BLaER1 (cell line): ENCODE measurements around the gene FRMD4A.

Experiments used
- H3K27ac ChIP-seq: shearing (Covaris generic); formaldehyde crosslinking; 2 replicates; pipeline ENCODE4 v1.8.1; 2022
- H3K27me3 ChIP-seq: shearing (Covaris generic); formaldehyde crosslinking; 2 replicates; pipeline ENCODE4 v1.8.1; 2022
- H3K36me3 ChIP-seq: shearing (Covaris generic); formaldehyde crosslinking; 2 replicates; pipeline ENCODE4 v1.8.1; 2022
- H3K4me1 ChIP-seq: shearing (Covaris generic); formaldehyde crosslinking; 2 replicates; pipeline ENCODE4 v1.8.1; 2022
- H3K4me2 ChIP-seq: shearing (Covaris generic); formaldehyde crosslinking; 2 replicates; pipeline ENCODE4 v1.8.1; 2022
- H3K4me3 ChIP-seq: shearing (Covaris generic); formaldehyde crosslinking; 2 replicates; pipeline ENCODE4 v1.8.1; 2022
- H3K9ac ChIP-seq: shearing (Covaris generic); formaldehyde crosslinking; 2 replicates; pipeline ENCODE4 v1.8.1; 2022
- H3K9me3 ChIP-seq: shearing (Covaris generic); formaldehyde crosslinking; 2 replicates; pipeline ENCODE4 v1.8.1; 2022
- H4K20me1 ChIP-seq: shearing (Covaris generic); formaldehyde crosslinking; 2 replicates; pipeline ENCODE4 v1.8.1; 2022
- Cebpa-rat ChIP-seq: shearing (Covaris generic); IDR thresholded peaks from 2 replicates; pipeline ENCODE4 v1.8.1; 2022

FRMD4A gene

DNA sequence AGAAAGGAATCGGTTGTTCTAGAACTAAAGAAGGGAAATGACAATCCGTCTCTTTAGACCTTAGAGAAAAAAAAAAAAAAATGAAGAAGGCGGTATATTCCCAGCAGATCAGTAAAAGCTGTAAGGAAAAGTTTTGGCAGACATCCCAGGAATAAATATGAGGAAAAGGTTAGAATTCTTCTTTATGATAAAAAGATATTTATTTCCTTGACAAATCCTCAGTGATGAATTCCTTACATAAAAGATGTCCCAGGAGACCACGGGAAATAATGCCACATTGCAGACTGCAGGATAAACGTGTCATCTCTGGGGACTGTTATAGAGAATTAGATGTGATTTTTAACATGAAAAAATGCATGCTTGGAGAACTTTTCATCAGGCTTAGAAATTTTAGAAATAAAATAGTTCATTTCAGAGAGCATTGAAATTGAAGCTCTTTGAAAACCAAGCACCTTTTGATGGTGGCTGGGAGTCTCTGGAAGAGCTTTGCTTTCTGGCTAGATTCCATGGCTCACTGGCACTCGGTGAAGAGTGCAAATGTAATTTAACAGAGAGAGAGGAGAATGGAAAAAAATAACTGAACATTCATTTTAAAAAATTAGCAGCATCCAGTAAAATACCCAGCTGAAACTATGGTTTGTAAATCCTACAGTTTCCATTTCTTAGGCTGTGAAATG is 645.8 kb downstream of the FRMD4A start:
- TF ChIP-seq Cebpa-rat = no peak
- no peaks in the 10 kb centered on the region for H4K20me1 ChIP-seq
- no peaks in the 10 kb centered on the region for H3K36me3 ChIP-seq
- no peak overlapping the region for H3K27ac ChIP-seq
- H3K4me3 ChIP-seq = no peak overlapping the region
- no peak overlapping the region for H3K9ac ChIP-seq
- no peaks in the 10 kb centered on the region for H3K9me3 ChIP-seq
- no peaks in the 10 kb centered on the region for H3K27me3 ChIP-seq
- no peak overlapping the region for H3K4me2 ChIP-seq
- H3K4me1 ChIP-seq = peaks cover 11% of the 10 kb centered on the region; the same call in 1 of the 2 replicates

DNA sequence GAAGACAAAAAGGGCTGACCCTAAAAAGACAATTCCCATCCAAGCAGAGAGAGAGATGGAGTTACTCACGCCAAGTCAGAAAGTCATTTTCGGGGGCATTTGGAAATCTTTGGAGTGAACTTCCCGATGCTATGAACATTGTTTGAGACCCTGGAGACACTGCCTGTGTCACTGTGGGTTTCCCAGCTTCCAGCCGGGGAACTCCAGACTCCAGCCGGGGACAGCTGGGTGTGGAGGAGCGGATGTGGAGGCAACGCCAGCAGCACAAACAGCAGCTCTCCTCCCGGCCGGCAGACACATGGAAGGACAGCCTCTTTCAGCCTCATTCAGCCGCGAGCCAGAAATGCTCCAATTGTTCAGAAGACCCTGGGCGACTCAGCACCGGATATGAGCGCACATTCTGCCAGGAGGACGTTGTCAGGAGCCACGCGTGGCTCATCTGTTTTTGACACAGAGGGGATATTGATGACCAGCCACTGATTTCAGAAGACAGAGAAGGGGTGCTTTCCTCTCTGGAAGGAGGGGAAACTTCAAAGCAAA is 646.4 kb downstream of the FRMD4A start:
- Histone ChIP-seq H4K20me1 (no peaks in the 10 kb centered on the region), H3K36me3 (no peaks in the 10 kb centered on the region), H3K9ac (no peak overlapping the region), H3K4me2 (no peak overlapping the region), H3K4me1 (peaks cover 11% of the 10 kb centered on the region; the same call in 1 of the 2 replicates), H3K27me3 (no peaks in the 10 kb centered on the region), H3K27ac (no peak overlapping the region), H3K4me3 (no peak overlapping the region), H3K9me3 (no peaks in the 10 kb centered on the region)
- TF ChIP-seq Cebpa-rat = no peak

DNA sequence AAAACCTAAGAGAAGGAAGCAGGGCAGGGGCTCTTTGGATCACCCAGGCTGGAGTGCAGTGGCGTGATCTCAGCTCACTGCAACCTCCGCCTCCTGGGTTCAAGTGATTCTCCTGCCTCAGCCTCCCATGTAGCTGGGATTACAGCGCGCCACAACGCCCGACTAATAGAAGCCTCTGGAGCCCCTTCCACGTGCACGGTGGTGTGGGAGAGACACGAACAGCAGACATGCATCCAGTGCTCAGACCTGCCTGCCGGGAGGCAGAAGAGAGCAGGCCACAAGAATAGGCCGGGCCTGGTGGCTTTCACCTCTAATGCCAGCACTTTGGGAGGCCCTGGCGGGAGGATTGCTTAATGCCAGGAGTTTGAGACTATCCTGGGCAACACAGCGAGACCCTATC is 647.7 kb downstream of the FRMD4A start:
- Histone ChIP-seq H3K27me3 (no peaks in the 10 kb centered on the region), H3K4me1 (peaks cover 11% of the 10 kb centered on the region; the same call in 1 of the 2 replicates), H3K36me3 (no peaks in the 10 kb centered on the region), H3K9ac (no peak overlapping the region), H3K4me2 (no peak overlapping the region), H3K27ac (no peak overlapping the region), H4K20me1 (no peaks in the 10 kb centered on the region), H3K4me3 (no peak overlapping the region), H3K9me3 (no peaks in the 10 kb centered on the region)
- TF ChIP-seq Cebpa-rat = no peak

DNA sequence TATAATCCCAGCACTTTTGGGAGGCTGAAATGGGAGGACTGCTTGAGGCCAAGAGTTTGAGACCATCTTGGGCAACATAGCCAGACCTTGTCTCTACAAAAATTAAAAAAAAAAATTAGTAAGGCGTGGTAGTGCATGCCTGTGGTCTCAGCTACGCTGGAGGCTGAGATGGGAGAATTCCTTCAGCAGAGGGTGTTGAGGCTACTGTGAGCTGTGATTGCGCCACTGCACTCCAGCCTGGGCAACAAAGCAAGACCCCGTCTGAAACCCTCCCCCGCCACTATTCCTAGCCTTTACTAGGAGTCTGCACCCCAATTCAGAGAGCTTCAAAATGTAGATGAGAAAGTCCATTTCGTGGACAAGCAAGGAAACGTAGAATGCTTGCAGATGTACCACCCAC is 648.8 kb downstream of the FRMD4A start:
- H3K9me3 ChIP-seq = no peaks in the 10 kb centered on the region
- H3K36me3 ChIP-seq = no peaks in the 10 kb centered on the region
- H3K4me1 ChIP-seq = peaks cover 11% of the 10 kb centered on the region; the same call in 1 of the 2 replicates
- H4K20me1 ChIP-seq = no peaks in the 10 kb centered on the region
- H3K4me2 ChIP-seq = no peak overlapping the region
- H3K4me3 ChIP-seq = no peak overlapping the region
- TF ChIP-seq Cebpa-rat = no peak
- no peak overlapping the region for H3K27ac ChIP-seq
- no peaks in the 10 kb centered on the region for H3K27me3 ChIP-seq
- H3K9ac ChIP-seq = no peak overlapping the region

DNA sequence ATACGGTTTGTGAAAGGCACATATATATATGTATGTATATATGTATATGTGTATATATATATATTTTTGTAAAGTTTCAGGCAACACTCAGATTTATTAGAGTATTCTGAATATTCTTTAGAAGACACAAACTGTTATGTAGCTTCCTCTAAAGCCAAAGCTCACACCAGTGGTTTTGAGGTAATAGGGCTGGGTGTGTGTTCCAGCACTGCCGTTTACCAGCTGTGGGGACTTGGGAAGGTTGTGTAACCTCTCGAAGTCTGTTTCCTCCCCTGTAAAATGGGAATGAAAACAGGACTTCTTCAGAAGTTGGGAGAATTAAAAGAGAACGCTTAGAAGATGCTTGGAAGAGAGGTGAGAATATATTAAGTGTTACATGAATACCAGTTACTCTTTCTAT is 649.2 kb downstream of the FRMD4A start:
- Histone ChIP-seq H3K9ac (no peak overlapping the region), H3K4me1 (peaks cover 11% of the 10 kb centered on the region; the same call in 1 of the 2 replicates), H3K36me3 (no peaks in the 10 kb centered on the region), H3K4me2 (no peak overlapping the region), H3K9me3 (no peaks in the 10 kb centered on the region), H4K20me1 (no peaks in the 10 kb centered on the region), H3K27me3 (no peaks in the 10 kb centered on the region), H3K4me3 (no peak overlapping the region), H3K27ac (no peak overlapping the region)
- no peak for TF ChIP-seq Cebpa-rat

DNA sequence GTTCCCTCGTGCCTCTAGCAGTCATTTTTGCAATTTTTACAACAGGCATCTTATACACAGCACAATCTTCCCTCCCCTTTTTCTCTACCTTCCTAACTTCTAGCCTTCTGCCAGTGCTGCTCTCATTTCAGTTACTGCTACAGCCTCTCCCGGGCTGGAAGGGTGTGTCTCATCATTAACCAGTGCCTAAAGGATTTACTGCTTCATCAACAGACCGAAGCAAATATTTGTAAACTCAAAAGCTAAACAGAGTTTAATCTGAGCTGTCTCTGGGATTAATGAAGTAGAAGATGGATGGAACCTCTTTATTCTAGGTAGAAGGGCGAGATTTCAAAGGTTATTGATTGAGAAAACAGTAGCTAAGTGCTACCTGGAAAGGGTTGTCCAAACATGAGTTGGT is 649.6 kb downstream of the FRMD4A start:
- Histone ChIP-seq H3K27me3 (no peaks in the 10 kb centered on the region), H3K4me1 (peaks cover 11% of the 10 kb centered on the region; the same call in 1 of the 2 replicates), H4K20me1 (no peaks in the 10 kb centered on the region), H3K36me3 (no peaks in the 10 kb centered on the region), H3K27ac (no peak overlapping the region), H3K4me3 (no peak overlapping the region), H3K9me3 (no peaks in the 10 kb centered on the region), H3K9ac (no peak overlapping the region), H3K4me2 (no peak overlapping the region)
- no peak for TF ChIP-seq Cebpa-rat

DNA sequence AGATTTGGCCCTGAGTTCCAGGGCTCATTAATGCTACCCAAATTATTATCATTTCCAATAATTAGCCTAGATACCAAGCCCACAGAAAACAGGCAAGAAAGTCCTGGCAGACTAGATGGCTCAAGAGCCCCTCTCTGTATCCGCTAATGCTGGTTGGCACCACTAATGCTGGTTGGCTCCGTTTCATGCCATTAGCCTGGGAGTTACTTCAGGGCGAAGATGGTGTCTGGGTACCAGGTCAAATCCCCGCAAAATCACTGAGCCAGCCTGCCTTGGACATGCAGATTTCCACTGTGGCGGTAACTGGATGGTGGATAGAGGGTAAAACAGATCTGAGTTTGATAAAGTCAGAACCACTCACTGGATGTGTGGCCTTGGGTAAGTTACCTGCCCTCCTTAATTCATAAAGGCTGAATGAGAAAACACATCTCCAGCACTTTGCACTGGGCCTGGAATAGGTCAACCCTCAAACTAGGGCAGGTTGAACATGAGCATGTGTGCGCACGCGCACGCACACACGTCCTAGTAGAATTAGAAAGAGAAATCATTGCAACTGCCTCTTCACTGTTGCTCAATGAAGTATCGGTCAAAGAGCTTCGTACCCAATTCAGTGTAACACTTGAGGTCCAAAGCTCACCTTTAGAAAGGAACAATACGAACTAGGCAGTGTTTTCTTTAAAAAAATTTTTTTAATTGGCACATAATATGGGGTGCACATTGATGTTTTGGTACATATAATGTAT is 652.5 kb downstream of the FRMD4A start:
- no peak for TF ChIP-seq Cebpa-rat
- H3K4me1 ChIP-seq = no peaks in the 10 kb centered on the region
- no peaks in the 10 kb centered on the region for H3K36me3 ChIP-seq
- no peak overlapping the region for H3K27ac ChIP-seq
- H3K4me3 ChIP-seq = no peak overlapping the region
- no peak overlapping the region for H3K4me2 ChIP-seq
- H3K27me3 ChIP-seq = no peaks in the 10 kb centered on the region
- H4K20me1 ChIP-seq = no peaks in the 10 kb centered on the region
- no peak overlapping the region for H3K9ac ChIP-seq
- H3K9me3 ChIP-seq = no peaks in the 10 kb centered on the region

DNA sequence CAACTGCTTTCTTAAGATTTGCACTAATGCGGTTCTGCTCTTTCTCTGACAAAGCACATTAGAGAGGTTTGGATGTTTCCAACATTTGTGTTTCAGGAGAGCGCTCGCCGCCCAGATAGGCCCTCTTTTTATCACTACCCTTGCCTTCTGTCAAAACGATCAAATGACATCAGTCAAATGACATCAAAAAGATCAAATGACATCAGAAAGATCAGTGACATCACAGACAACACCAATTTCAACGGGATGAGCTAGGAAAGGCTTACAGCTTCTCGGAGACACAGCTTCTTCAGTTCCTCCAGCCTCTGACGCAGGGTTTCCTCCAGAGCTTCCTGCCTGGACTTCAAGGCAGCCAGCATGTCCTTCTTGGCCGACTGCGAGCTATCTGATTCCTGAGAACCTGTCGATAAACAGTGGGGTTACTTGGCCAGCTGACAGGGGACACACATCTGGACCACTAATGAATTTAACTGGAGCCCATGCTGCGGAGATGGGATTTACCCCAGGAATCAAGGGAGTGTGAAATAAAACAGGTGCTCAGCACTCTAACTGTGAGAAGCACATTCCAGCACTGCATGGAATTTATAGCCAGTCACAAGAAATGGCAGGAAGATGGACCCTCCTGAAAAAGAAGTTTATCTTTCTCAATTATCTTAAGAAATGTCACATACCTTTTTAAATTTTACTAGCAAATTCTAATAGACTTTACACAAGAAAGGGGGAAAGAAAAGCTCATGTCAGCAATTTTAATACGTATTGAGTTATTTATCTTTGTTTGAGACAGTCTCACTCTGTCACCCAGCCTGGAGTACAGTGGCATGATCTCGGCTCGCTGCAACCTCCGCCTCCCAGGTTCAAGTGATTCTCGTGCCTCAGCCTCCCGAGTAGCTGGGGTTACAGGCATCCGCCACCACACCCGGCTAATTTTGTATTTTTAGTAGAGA is 655.8 kb downstream of the FRMD4A start:
- H3K4me3 ChIP-seq = no peak overlapping the region
- H3K4me1 ChIP-seq = no peaks in the 10 kb centered on the region
- no peaks in the 10 kb centered on the region for H4K20me1 ChIP-seq
- no peaks in the 10 kb centered on the region for H3K36me3 ChIP-seq
- TF ChIP-seq Cebpa-rat = no peak
- H3K27me3 ChIP-seq = no peaks in the 10 kb centered on the region
- H3K27ac ChIP-seq = no peak overlapping the region
- no peaks in the 10 kb centered on the region for H3K9me3 ChIP-seq
- H3K9ac ChIP-seq = no peak overlapping the region
- H3K4me2 ChIP-seq = no peak overlapping the region

DNA sequence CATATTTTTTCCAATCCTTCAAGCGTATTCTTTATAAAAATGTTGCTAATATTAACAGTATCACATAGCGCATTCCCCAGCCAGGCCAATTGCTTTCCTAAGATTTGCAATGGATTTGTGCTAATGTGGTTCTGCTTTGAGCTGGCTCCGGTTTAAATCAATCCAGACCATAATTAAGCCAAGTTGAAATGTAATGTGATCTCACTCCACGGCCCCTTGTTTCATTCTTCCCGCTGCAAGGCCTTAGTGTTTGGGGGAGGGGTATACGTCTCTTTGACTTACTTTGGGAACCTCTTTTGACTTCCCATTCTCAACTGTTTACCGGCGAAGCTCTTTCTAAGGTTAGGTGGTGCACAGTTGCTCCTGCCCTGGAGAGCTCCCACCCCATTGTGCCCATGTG is 657.6 kb downstream of the FRMD4A start:
- Histone ChIP-seq H3K4me3 (no peak overlapping the region), H4K20me1 (no peaks in the 10 kb centered on the region), H3K4me1 (no peaks in the 10 kb centered on the region), H3K27ac (no peak overlapping the region), H3K9me3 (no peaks in the 10 kb centered on the region), H3K9ac (no peak overlapping the region), H3K36me3 (no peaks in the 10 kb centered on the region), H3K27me3 (no peaks in the 10 kb centered on the region), H3K4me2 (no peak overlapping the region)
- TF ChIP-seq Cebpa-rat = no peak
